H1 (cell line): ENCODE results near the gene KIAA1328. TPM values are rescaled to one million over a fixed set of nuclear protein-coding genes. Genes with fewer than 3 reads are reported as not detected.

Source experiments
- CHD1 ChIP-seq: IDR thresholded peaks from 2 replicates; pipeline ENCODE4 v1.6.1; 2012; ENCODE audit warnings: low read depth, low read length, improper control_type of control experiment
- RFX5 ChIP-seq: IDR thresholded peaks from 2 replicates; pipeline ENCODE4 v1.6.1; 2011; ENCODE audit warnings: low read depth, low read length, improper control_type of control experiment, borderline replicate concordance
- SIX5 ChIP-seq: IDR thresholded peaks from 2 replicates; pipeline ENCODE4 v1.6.1; 2011; ENCODE audit warnings: mild to moderate bottlenecking, low read depth, low read length
- TEAD4 ChIP-seq: IDR thresholded peaks from 2 replicates; pipeline ENCODE4 v1.6.1; 2012; ENCODE audit warnings: low read depth, low read length, inconsistent platforms, mixed read lengths
- polyA plus RNA-seq, 7 experiments: library from polyadenylated mRNA; depleted of rRNA in 3 of 7; stranded (reverse) in 5 of 7; unstranded in 2 of 7; fragments of >200 nt in 5 of 7; fragments of 200-250 nt in 2 of 7; gene quantifications; 1 replicate in 5 of 7; 2 replicates in 1 of 7; 4 replicates in 1 of 7; pipeline versions ENCODE4 v1.2.1 to v1.2.3, GENCODE V29; 2011 to 2013; ENCODE audit warnings: missing spikeins in 2 of 7, mixed read lengths in 2 of 7
- total RNA-seq: library from RNA; stranded (reverse); fragmentation: NEBNext Ultra II Directional; extraction: Animal tissue kit (Norgen Biotek cat#: 25700); gene quantifications from 2 replicates; pipeline ENCODE4 v1.2.1, GENCODE V29; 2021

KIAA1328 gene
- total and polyA plus RNA-seq, 2 of the 8 experiments (the other 6 are each of a cell fraction or from before 2014, with no cell fraction given) = 2.6 to 5.7 TPM

GRCh38 chr18:37135177-37135576, 306.2 kb downstream of the KIAA1328 start (continued):
- TF ChIP-seq TEAD4 = no peak
- TF ChIP-seq CHD1 = no peak
- TF ChIP-seq RFX5 = no peak
- no peak for TF ChIP-seq SIX5
- TF ChIP-seq, all 59 proteins: peak for 0
